B cell (primary cell): ENCODE data around the gene UBAC1.

Experiments
- EZH2 ChIP-seq: IDR thresholded peaks from 2 replicates; pipeline ENCODE4 v1.6.1; 2012; ENCODE audit warnings: borderline replicate concordance, low read depth, mild to moderate bottlenecking, moderate library complexity, low read length; ENCODE audit not compliant: insufficient read depth, poor library complexity, severe bottlenecking
- TF ChIP-seq, protein P1 (sequence below): fragments of 200-600 bp; IDR thresholded peaks from one replicate; pipeline ENCODE4 v1.8.0; 2022; ENCODE audit warnings: antibody characterized with exemption, mild to moderate bottlenecking

GRCh38 chr9:135951889-135952663 is 9.1 kb downstream of the UBAC1 start:
- TF ChIP-seq, protein P1, sequence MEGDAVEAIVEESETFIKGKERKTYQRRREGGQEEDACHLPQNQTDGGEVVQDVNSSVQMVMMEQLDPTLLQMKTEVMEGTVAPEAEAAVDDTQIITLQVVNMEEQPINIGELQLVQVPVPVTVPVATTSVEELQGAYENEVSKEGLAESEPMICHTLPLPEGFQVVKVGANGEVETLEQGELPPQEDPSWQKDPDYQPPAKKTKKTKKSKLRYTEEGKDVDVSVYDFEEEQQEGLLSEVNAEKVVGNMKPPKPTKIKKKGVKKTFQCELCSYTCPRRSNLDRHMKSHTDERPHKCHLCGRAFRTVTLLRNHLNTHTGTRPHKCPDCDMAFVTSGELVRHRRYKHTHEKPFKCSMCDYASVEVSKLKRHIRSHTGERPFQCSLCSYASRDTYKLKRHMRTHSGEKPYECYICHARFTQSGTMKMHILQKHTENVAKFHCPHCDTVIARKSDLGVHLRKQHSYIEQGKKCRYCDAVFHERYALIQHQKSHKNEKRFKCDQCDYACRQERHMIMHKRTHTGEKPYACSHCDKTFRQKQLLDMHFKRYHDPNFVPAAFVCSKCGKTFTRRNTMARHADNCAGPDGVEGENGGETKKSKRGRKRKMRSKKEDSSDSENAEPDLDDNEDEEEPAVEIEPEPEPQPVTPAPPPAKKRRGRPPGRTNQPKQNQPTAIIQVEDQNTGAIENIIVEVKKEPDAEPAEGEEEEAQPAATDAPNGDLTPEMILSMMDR = no peak
- no peak for TF ChIP-seq EZH2
